Upper lobe of left lung (tissue), 6 donors: ENCODE results near the gene TSGA10. TPM values are rescaled to one million over a fixed set of nuclear protein-coding genes. Genes with fewer than 3 reads are reported as not detected.

Experiments
- ATAC-seq, 2 donors: fragments of 200-7000 bp; cut with Tn5 transposase; one replicate each; pipeline ENCODE4 v1.9.1; 2022; ENCODE audit warnings: mild to moderate bottlenecking in 2 of 2, moderate library complexity in 2 of 2; ENCODE audit not compliant: low FRiP score in 2 of 2
- DNase-seq, 2 donors: peaks; one replicate each; pipeline ENCODE4 v3.0.0-alpha.2; 2019 to 2020
- H3K27ac ChIP-seq, 4 donors: fragments of 200-600 bp; sonication (generic); one replicate each; pipeline ENCODE4 v1.5.1; 2016 to 2019
- H3K27me3 ChIP-seq, 4 donors: fragments of 200-600 bp; sonication (generic); one replicate each; pipeline ENCODE4 v1.5.1; 2017 to 2019
- H3K36me3 ChIP-seq, 4 donors: fragments of 200-600 bp; sonication (generic); one replicate each; pipeline ENCODE4 v1.5.1; 2016 to 2019
- H3K4me1 ChIP-seq, 4 donors: fragments of 200-600 bp; sonication (generic); one replicate each; pipeline ENCODE4 v1.5.1; 2018 to 2019
- H3K4me3 ChIP-seq, 4 donors: fragments of 200-600 bp; sonication (generic); one replicate each; pipeline ENCODE4 v1.5.1; 2017 to 2019; ENCODE audit warnings: mild to moderate bottlenecking in 2 of 4, moderate library complexity in 1 of 4
- H3K9me3 ChIP-seq, 4 donors: fragments of 200-600 bp; sonication (generic); one replicate each; pipeline ENCODE4 v1.5.1; 2018 to 2019
- CTCF ChIP-seq, 6 experiments: fragments of 450-650 bp in 4 of 6; fragments of 200-600 bp in 2 of 6; sonication (generic) in 2 of 6; IDR thresholded peaks; one replicate each; pipeline ENCODE4 v1.5.1; 2016 to 2019; ENCODE audit warnings: antibody characterized with exemption in 6 of 6
- EP300 ChIP-seq, 4 donors: sonication (generic); formaldehyde crosslinking; IDR thresholded peaks; one replicate each; pipeline ENCODE4 v1.5.1; 2017; ENCODE audit warnings: antibody characterized with exemption in 4 of 4, control low read depth in 2 of 4
- POLR2A ChIP-seq, 4 donors: fragments of 450-650 bp; IDR thresholded peaks; one replicate each; pipeline ENCODE4 v1.5.1; 2016 to 2017; ENCODE audit warnings: antibody characterized with exemption in 4 of 4, mild to moderate bottlenecking in 2 of 4
- POLR2AphosphoS5 ChIP-seq, 2 donors: sonication (generic); formaldehyde crosslinking; IDR thresholded peaks; one replicate each; pipeline ENCODE4 v1.5.1; 2017; ENCODE audit warnings: antibody characterized with exemption in 2 of 2
- WGBS, 2 donors: methylation state at CpG; one replicate each; pipeline ENCODE4 v1.1.5; 2017 to 2018; 5-methylcytosine and 5-hydroxymethylcytosine counted together
- total RNA-seq, 6 donors: library from RNA; depleted of rRNA in 4 of 6; stranded (reverse); fragments of >200 nt in 4 of 6; gene quantifications; one replicate each; pipeline versions ENCODE4 v1.1.0 to v1.2.1, GENCODE V29; 2016 to 2021
- donor health status: DM: no; HTN: no; CAD: no; lungs with moderate emphysema.
- donor health status: DM: no; HTN: yes; CAD: no; lungs with severe emphysema.

Gene TSGA10
- total RNA-seq, 6 donors from 2014 or later, result 3.9 to 33.8 (median 9.4) TPM

GRCh38 chr2:99152199-99152895, 2.4 kb downstream of the TSGA10 start:
- 90 to 93% methylated on average over 7 of the region's 7 CpGs for WGBS, 2 donors
- ATAC-seq, result no peak
- Histone ChIP-seq H3K4me3 (no peak overlapping the region), H3K4me1 (peaks cover 12 to 23% (median 16%) of the 10 kb centered on the region in 4 donors), H3K27me3 (no peaks in the 10 kb centered on the region), H3K36me3 (peaks cover 0 to 5% (median 0%) of the 10 kb centered on the region in 4 donors), H3K27ac (no peak overlapping the region), H3K9me3 (no peaks in the 10 kb centered on the region)
- no peak for DNase-seq
- TF ChIP-seq POLR2AphosphoS5 (IDR thresholded peaks at IDR 0.05) (no peak), EP300 (IDR thresholded peaks at IDR 0.05) (no peak), POLR2A (IDR thresholded peaks at IDR 0.05) (no peak), CTCF (IDR thresholded peaks at IDR 0.05) (no peak)

DNA sequence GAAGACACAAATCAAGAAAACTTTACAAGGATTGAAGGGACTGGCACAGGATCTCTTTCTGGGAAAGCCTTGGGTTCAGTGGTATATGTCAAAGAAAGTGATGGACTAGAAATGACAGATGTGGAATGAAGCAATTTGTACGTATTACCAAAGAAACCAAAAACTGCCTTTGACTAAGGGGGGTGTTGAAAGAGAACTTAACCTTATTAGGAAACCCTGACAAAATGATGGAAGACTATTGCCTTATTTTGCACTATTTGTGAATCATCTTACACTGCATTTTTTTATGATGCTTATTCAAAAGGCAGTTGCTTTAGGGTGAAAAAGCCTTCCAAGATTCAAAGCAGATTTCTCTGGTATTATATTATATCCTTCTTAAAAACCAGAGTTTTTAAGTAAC, 4.0 kb downstream of the TSGA10 start:
- ATAC-seq (no peak), DNase-seq (no peak)
- Histone ChIP-seq H3K4me1 (peaks cover 8 to 18% (median 12%) of the 10 kb centered on the region in 4 donors), H3K27ac (peak overlapping the region in 1 of 4 donors; percentile 16), H3K27me3 (no peaks in the 10 kb centered on the region), H3K4me3 (no peak overlapping the region), H3K36me3 (no peaks in the 10 kb centered on the region), H3K9me3 (no peaks in the 10 kb centered on the region)
- TF ChIP-seq POLR2A (IDR thresholded peaks at IDR 0.05) (no peak), CTCF (IDR thresholded peaks at IDR 0.05) (no peak), POLR2AphosphoS5 (IDR thresholded peaks at IDR 0.05) (no peak), EP300 (IDR thresholded peaks at IDR 0.05) (no peak)
- WGBS, 2 donors, result 82 to 92% methylated on average over 1 of the region's 1 CpG

DNA sequence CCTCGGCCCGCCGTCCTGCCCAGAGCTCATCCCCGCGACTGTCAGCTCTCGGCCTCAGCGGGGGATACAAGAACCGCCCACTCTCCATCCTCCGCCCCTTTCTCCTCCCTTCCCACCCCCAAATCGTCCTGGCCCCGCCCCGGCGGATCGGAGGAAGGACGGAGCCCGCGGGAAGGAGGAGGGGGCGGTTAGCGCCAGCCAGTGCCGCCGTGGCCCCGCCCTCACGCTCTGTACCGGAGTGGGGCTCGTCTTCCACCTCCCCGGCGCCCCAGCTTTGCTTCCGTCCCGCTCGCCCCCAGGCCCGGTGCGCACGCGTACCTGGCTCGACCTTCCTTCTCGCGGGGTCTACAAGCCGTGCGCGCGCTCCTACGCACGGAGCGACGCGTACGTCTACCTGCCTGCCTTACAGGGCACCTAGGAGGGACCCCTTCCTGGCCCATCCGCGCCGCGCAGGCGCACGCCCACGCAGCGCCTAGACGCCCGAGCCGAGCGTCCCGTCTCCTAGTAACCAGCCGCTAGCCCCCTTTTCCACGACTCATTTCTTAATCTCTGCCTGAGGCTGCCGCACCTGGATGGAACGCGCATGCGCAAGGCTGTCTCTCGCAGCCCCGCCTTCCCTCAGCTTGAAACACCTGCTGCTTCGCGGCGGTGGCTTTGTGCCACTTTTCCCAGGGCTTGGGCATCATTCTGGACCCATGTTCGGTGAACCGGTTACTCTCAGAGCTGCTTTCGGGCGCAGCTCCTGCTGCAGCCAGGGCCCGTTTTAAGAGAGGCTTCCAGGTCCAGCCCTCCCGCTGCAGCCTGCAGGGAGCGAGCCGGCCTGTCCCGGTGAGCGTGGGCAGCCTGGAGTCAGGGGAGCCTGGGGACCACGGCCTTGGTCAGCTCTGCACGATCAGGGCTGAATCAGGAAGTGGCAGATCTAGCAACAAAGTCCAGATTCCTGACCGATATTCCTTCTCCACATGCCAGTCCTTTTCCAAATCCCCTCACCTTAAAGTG, 13.3 kb downstream of the TSGA10 start, which contains the start of gene C2orf15:
Gene C2orf15 (plus strand): TSS at position 598 of the 999 bp plus-strand sequence. CDS start 8,852 bp downstream, outside the sequence.
- ATAC-seq (peak; percentile 98 to 99), DNase-seq (peak; percentile 97 to 98)
- Histone ChIP-seq H3K36me3 (no peaks in the 10 kb centered on the region), H3K4me3 (peak within 1 kb of the TSS; percentile 77 to 93 (median 85)), H3K9me3 (no peaks in the 10 kb centered on the region), H3K4me1 (peaks cover 4 to 17% (median 9%) of the 10 kb centered on the region in 4 donors), H3K27ac (peak within 1 kb of the TSS; percentile 85 to 93 (median 88)), H3K27me3 (no peaks in the 10 kb centered on the region)
- WGBS, 2 donors, result 0 to 2% methylated on average over 12 to 77 of the region's 84 CpGs
- TF ChIP-seq POLR2AphosphoS5 (IDR thresholded peaks at IDR 0.05) (peak; percentile 47 to 93), CTCF (IDR thresholded peaks at IDR 0.05) (no peak), POLR2A (IDR thresholded peaks at IDR 0.05) (peak in 1 of 4 donors; percentile 64), EP300 (IDR thresholded peaks at IDR 0.05) (no peak)

GRCh38 chr2:99140860-99141109, 14.0 kb downstream of the TSGA10 start:
- peak overlapping the region; percentile 85 to 93 (median 88) for H3K27ac ChIP-seq

More at GRCh38 chr2:99140860-99141109, 14.0 kb downstream of the TSGA10 start:
- 1 to 2% methylated on average over 10 to 21 of the region's 21 CpGs for WGBS, 2 donors
- ATAC-seq (peak in 1 of 2 donors; percentile 75), DNase-seq (no peak)
- Histone ChIP-seq H3K4me1 (peaks cover 4 to 17% (median 9%) of the 10 kb centered on the region in 4 donors), H3K27me3 (no peaks in the 10 kb centered on the region), H3K9me3 (no peaks in the 10 kb centered on the region), H3K36me3 (no peaks in the 10 kb centered on the region), H3K4me3 (peak overlapping the region; percentile 77 to 93 (median 85))
- TF ChIP-seq POLR2AphosphoS5 (IDR thresholded peaks at IDR 0.05), result no peak
- peak in 2 of 4 donors; percentile 91 to 92 for TF ChIP-seq POLR2A (IDR thresholded peaks at IDR 0.05)
